ENCODE results near the gene LGALS3BP. TPM values are rescaled to one million over a fixed set of nuclear protein-coding genes. Genes with fewer than 3 reads are reported as not detected.

Gene LGALS3BP
- total and polyA plus RNA-seq, 4 donors = 66.0 to 224 (median 79.2) TPM

DNA sequence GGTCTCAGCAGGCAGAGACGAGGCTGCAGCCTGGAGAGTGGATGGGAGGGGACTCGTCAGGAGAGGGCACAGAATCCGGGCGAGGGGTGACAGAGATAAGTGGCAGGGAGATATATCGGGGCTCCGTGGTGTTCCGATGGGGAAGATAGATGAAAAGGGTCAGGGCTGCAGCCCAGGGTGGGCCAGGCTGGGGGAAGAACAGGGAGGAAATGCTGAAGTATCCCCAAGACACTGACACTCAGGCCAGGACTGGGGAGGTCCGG lies 2.1 kb downstream of the LGALS3BP start:
- WGBS = 83% methylated on average over 8 of the region's 8 CpGs

DNA sequence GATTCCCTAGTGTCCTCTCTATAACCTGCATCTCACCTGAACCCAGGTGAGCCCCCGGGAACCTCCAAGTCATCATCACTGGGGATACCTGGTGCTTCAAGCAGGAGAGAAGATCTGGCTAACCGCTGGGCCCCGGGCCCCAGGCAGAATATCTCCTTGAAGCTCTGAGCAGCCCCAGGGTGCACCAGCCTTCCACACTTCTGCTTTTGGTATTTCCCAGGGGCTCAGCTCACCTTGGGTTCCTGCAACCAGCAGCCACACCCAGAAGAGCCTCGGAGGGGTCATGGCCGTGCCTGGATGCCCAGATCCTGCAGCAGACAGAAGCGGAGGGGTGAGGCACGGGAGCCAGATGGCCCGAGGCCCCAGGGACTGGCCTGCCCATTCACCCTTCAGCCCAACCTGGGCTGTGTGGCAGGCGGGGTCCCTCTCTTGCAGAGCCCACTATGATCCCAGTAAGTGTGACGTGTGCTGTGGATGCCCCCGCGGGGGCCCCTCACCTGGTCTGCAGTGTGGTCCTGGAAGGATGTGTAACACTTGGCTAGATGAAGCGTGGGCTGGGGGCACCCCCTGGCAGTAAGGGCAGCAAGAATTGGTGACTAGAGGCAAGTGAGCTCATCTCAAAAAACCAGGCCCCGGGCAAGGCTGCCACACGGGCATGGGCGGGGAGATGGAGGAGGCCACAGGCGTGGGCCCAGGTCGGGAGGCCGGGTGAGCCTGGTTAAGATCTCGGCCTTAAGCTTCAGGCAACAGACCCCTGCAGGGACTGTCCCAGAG lies 2.6 kb downstream of the LGALS3BP start:
- H3K9me3 ChIP-seq (ENCODE audit: control insufficient read depth in 4 of 4, low read length in 3 of 4) = no peaks in the 10 kb centered on the region
- peaks cover 4 to 24% (median 9%) of the 10 kb centered on the region in 4 donors for H3K4me1 ChIP-seq (ENCODE audit: control insufficient read depth in 4 of 4, insufficient read depth in 4 of 4, low read length in 3 of 4)
- H3K4me3 ChIP-seq (ENCODE audit: low read depth in 1 of 3, low read length in 3 of 3) = no peak overlapping the region
- no peak overlapping the region for H3K9ac ChIP-seq (ENCODE audit: low read depth in 1 of 2, low read length in 2 of 2)
- WGBS = 93% methylated on average over 20 of the region's 20 CpGs
- no peaks in the 10 kb centered on the region for H3K27me3 ChIP-seq (ENCODE audit: control insufficient read depth in 4 of 4, insufficient read depth in 4 of 4, low read length in 3 of 4)
- no peak for DNase-seq (ENCODE audit: low spot score)
- H3K27ac ChIP-seq (ENCODE audit: low read depth in 1 of 2, low read length in 2 of 2) = no peak overlapping the region
- no peaks in the 10 kb centered on the region for H3K36me3 ChIP-seq (ENCODE audit: control insufficient read depth in 4 of 4, insufficient read depth in 3 of 4, low read depth in 1 of 4, low read length in 3 of 4)
- TF ChIP-seq EGR1 (IDR thresholded peaks at IDR 0.05; ENCODE audit: low read depth in 2 of 2) = no peak
- TF ChIP-seq NR2F2 (IDR thresholded peaks at IDR 0.05) = no peak
- no peak for TF ChIP-seq HNF4G (IDR thresholded peaks at IDR 0.05)
- no peak for TF ChIP-seq FOXA2 (IDR thresholded peaks at IDR 0.05)
- TF ChIP-seq, protein P1, sequence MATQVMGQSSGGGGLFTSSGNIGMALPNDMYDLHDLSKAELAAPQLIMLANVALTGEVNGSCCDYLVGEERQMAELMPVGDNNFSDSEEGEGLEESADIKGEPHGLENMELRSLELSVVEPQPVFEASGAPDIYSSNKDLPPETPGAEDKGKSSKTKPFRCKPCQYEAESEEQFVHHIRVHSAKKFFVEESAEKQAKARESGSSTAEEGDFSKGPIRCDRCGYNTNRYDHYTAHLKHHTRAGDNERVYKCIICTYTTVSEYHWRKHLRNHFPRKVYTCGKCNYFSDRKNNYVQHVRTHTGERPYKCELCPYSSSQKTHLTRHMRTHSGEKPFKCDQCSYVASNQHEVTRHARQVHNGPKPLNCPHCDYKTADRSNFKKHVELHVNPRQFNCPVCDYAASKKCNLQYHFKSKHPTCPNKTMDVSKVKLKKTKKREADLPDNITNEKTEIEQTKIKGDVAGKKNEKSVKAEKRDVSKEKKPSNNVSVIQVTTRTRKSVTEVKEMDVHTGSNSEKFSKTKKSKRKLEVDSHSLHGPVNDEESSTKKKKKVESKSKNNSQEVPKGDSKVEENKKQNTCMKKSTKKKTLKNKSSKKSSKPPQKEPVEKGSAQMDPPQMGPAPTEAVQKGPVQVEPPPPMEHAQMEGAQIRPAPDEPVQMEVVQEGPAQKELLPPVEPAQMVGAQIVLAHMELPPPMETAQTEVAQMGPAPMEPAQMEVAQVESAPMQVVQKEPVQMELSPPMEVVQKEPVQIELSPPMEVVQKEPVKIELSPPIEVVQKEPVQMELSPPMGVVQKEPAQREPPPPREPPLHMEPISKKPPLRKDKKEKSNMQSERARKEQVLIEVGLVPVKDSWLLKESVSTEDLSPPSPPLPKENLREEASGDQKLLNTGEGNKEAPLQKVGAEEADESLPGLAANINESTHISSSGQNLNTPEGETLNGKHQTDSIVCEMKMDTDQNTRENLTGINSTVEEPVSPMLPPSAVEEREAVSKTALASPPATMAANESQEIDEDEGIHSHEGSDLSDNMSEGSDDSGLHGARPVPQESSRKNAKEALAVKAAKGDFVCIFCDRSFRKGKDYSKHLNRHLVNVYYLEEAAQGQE (IDR thresholded peaks at IDR 0.05) = no peak
- TF ChIP-seq, protein P2, sequence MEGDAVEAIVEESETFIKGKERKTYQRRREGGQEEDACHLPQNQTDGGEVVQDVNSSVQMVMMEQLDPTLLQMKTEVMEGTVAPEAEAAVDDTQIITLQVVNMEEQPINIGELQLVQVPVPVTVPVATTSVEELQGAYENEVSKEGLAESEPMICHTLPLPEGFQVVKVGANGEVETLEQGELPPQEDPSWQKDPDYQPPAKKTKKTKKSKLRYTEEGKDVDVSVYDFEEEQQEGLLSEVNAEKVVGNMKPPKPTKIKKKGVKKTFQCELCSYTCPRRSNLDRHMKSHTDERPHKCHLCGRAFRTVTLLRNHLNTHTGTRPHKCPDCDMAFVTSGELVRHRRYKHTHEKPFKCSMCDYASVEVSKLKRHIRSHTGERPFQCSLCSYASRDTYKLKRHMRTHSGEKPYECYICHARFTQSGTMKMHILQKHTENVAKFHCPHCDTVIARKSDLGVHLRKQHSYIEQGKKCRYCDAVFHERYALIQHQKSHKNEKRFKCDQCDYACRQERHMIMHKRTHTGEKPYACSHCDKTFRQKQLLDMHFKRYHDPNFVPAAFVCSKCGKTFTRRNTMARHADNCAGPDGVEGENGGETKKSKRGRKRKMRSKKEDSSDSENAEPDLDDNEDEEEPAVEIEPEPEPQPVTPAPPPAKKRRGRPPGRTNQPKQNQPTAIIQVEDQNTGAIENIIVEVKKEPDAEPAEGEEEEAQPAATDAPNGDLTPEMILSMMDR (IDR thresholded peaks at IDR 0.05; ENCODE audit: low read depth, low read length, missing input control) = no peak
- TF ChIP-seq FOXA1 (IDR thresholded peaks at IDR 0.05) = no peak
- TF ChIP-seq JUND (IDR thresholded peaks at IDR 0.05) = no peak
- TF ChIP-seq RAD21 (IDR thresholded peaks at IDR 0.05) = no peak
- no peak for TF ChIP-seq RXRA (IDR thresholded peaks at IDR 0.05)
- TF ChIP-seq HNF4A (conservative IDR thresholded peaks at IDR 0.05) = no peak
- TF ChIP-seq TAF1 (conservative IDR thresholded peaks at IDR 0.05) = no peak
- TF ChIP-seq, protein P3, sequence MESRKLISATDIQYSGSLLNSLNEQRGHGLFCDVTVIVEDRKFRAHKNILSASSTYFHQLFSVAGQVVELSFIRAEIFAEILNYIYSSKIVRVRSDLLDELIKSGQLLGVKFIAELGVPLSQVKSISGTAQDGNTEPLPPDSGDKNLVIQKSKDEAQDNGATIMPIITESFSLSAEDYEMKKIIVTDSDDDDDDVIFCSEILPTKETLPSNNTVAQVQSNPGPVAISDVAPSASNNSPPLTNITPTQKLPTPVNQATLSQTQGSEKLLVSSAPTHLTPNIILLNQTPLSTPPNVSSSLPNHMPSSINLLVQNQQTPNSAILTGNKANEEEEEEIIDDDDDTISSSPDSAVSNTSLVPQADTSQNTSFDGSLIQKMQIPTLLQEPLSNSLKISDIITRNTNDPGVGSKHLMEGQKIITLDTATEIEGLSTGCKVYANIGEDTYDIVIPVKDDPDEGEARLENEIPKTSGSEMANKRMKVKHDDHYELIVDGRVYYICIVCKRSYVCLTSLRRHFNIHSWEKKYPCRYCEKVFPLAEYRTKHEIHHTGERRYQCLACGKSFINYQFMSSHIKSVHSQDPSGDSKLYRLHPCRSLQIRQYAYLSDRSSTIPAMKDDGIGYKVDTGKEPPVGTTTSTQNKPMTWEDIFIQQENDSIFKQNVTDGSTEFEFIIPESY (IDR thresholded peaks at IDR 0.05) = no peak
- TF ChIP-seq, protein P4, sequence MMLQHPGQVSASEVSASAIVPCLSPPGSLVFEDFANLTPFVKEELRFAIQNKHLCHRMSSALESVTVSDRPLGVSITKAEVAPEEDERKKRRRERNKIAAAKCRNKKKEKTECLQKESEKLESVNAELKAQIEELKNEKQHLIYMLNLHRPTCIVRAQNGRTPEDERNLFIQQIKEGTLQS (IDR thresholded peaks at IDR 0.05) = no peak

More for the DNA sequence above, 2.1 kb downstream of the LGALS3BP start:
- H3K27me3 ChIP-seq (ENCODE audit: control insufficient read depth in 4 of 4, insufficient read depth in 4 of 4, low read length in 3 of 4) = no peaks in the 10 kb centered on the region
- no peaks in the 10 kb centered on the region for H3K36me3 ChIP-seq (ENCODE audit: control insufficient read depth in 4 of 4, insufficient read depth in 3 of 4, low read depth in 1 of 4, low read length in 3 of 4)
- no peak for DNase-seq (ENCODE audit: low spot score)
- H3K27ac ChIP-seq (ENCODE audit: low read depth in 1 of 2, low read length in 2 of 2) = no peak overlapping the region
- no peak overlapping the region for H3K9ac ChIP-seq (ENCODE audit: low read depth in 1 of 2, low read length in 2 of 2)
- H3K9me3 ChIP-seq (ENCODE audit: control insufficient read depth in 4 of 4, low read length in 3 of 4) = no peaks in the 10 kb centered on the region
- H3K4me1 ChIP-seq (ENCODE audit: control insufficient read depth in 4 of 4, insufficient read depth in 4 of 4, low read length in 3 of 4) = peaks cover 4 to 24% (median 9%) of the 10 kb centered on the region in 4 donors
- H3K4me3 ChIP-seq (ENCODE audit: low read depth in 1 of 3, low read length in 3 of 3) = no peak overlapping the region
- TF ChIP-seq HNF4A (conservative IDR thresholded peaks at IDR 0.05) (no peak), YY1 (IDR thresholded peaks at IDR 0.05) (no peak), RXRA (IDR thresholded peaks at IDR 0.05) (no peak), EGR1 (IDR thresholded peaks at IDR 0.05; ENCODE audit: low read depth in 2 of 2) (no peak), SP1 (IDR thresholded peaks at IDR 0.05) (no peak), GABPA (IDR thresholded peaks at IDR 0.05 in 1 of 2, conservative IDR thresholded peaks at IDR 0.05 in 1 of 2) (no peak), JUND (IDR thresholded peaks at IDR 0.05) (no peak), TAF1 (conservative IDR thresholded peaks at IDR 0.05) (no peak), RAD21 (IDR thresholded peaks at IDR 0.05) (no peak), FOXA1 (IDR thresholded peaks at IDR 0.05) (no peak), HNF4G (IDR thresholded peaks at IDR 0.05) (no peak), NR2F2 (IDR thresholded peaks at IDR 0.05) (no peak)
- TF ChIP-seq, protein P5, sequence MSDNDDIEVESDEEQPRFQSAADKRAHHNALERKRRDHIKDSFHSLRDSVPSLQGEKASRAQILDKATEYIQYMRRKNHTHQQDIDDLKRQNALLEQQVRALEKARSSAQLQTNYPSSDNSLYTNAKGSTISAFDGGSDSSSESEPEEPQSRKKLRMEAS (IDR thresholded peaks at IDR 0.05) = no peak
- TF ChIP-seq, protein P4 (IDR thresholded peaks at IDR 0.05) = no peak
- TF ChIP-seq, protein P1 (IDR thresholded peaks at IDR 0.05) = no peak
